Testis (tissue), 2 donors: Measurements from ENCODE around the gene RFX1.

Source experiments
- CTCF ChIP-seq, 3 experiments: fragments of 450-650 bp in 2 of 3; fragments of 200-600 bp in 1 of 3; sonication (generic) in 1 of 3; IDR thresholded peaks; one replicate each; pipeline ENCODE4 v1.5.1; 2016 to 2019; ENCODE audit warnings: antibody characterized with exemption in 3 of 3, mild to moderate bottlenecking in 2 of 3, moderate library complexity in 1 of 3
- POLR2A ChIP-seq: fragments of 450-650 bp; IDR thresholded peaks from one replicate; pipeline ENCODE4 v1.6.1; 2017; ENCODE audit warnings: antibody characterized with exemption, mild to moderate bottlenecking, moderate library complexity

DNA sequence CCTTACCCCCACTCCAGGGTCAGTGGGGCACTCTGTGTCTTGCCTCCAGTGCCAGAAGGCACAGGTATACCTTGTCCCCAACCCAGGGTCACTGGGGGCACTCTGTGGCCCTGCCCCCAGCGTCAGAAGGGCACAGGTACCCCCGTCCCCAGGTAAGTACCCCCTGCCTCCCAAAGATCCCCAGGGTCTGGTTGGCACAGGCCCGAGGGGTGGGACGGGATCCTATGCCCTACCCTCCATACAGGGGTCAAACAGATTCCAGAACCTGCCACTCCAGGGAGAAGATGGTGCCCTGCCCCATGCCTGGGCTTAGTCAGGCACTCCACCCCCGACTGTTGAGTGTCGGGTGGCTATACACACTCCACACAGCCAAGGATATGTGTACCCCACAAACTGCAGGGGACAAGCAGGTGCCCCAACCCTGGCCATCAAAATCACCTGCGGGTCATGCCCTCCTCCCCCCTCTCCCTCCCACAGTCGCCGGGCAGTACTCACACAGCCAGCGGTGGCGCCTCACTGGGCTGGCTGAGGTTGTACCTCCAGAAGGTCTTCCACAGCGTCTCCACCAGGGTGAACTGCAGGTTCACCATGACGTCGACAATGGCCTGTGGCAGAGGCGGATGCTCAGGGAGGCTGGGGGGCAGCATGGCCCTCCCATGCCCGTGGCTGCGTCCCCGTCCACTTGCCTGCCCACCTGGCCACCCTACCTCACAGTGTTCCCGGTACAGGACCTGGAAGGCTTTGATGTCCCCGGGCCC, 40.0 kb downstream of the RFX1 start:
- TF ChIP-seq CTCF (IDR thresholded peaks at IDR 0.05) = no peak
- no peak for TF ChIP-seq POLR2A
